ENCODE data around the gene C1orf116.

Gene C1orf116

DNA sequence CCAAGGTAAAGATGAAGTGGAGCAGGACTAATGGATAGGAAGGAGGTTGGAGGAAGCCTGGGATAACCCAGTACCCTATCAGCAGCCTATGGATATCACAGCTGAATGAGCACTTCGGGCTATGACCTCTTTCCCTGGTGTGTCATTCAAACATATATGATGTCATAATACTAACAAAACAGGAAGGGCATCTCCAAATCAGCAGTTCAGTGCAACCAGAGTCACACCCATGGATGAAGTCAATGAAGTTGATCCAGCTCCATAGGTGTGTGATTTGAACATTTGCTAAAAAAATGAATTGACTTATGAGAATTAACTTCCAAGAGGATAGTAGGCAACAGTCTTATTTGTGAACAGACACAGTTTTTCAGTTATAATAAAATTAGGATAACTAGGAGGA, 1.7 kb upstream of the C1orf116 start:
- no peak for DNase-seq

DNA sequence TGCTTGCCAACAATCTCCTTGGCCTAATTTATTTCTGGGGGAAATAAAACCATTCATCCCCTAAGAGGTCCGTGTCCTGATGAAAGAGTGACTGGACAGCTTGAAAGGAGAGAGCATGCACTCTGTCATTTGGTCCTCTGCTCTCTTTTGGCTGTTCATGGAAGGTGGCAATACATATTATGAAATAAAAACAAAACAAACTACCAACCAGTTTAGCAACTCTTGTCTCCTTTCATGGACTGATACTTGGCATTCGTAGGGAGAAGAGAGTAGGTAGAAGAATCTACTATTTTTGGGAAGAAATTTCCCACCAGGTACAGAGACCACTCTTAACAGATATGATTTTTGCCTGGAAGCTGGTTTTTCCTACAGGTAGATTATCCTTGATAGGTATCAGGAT, 746 bp upstream of the C1orf116 start:
- no peak for DNase-seq

DNA sequence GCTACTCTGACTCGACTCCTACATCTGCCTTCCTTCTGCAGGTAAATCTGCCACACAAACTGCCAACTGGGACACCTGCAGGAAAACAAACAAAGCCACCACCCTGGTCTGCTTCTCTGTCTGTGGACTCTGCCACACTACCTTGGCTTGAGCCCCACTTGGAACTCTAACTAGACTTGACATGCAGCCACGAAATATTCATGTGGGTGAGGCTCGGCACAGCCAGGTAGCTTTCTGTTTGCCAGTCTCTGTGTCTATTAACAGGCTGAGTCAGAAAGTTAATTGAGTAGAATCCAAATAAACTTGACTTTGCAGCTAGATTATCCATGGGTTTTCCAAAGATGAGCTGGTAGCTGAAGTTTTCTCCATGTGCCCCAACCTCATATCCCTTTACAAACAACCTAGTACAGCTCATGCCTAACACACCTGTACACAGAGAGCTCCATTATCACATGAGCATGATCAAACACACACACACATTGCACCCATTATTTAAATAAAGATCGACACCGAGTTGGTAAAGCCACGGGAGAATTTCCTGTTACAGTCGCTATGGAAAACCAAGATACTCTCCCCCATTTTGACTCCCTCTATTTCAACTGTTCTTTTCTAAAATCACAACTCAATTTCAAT, 808 bp downstream of the C1orf116 start:
- no peak for DNase-seq

DNA sequence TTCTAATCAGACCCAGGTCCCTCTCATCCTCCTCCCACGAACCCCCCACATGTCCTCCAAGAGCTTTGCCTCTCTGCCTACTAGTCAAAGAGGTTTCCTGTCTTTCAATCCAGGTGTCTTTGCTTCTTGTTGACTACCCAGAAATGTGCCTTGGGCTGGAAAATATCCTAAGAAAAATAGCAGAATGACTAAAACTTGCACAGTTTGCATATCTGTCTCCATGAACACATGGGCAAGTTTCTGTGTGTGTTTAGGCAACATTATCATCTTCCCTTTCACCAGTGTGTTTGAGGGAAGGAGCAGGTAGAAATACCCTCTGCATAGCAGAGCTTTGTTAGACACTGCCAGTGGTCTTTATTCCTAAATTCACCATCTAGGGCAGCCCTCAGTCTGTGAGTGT, 1.5 kb downstream of the C1orf116 start:
- no peak for DNase-seq

DNA sequence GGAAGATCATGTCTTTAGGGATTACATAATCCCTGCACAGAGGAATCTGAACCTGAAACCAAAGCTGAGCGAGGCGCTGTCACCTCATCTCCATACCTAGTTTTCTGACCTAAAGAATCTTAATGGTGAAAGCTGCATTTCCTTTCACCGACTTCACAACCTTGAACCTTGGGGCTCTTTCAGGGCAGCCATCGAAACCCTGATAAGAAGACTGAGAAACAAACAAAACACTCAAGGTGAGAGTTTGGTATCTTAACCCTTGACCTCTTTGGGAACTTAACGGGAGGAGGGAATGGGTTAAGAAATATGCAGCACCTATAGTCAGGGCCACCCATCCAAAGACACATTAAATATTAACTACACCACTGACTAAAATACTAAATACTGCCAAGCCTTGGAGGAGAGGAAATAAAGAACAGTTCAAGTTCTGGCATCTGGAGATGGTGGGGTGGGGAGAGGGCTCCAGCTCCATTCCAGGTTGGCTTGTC, 2.0 kb downstream of the C1orf116 start:
- DNase-seq, result no peak

DNA sequence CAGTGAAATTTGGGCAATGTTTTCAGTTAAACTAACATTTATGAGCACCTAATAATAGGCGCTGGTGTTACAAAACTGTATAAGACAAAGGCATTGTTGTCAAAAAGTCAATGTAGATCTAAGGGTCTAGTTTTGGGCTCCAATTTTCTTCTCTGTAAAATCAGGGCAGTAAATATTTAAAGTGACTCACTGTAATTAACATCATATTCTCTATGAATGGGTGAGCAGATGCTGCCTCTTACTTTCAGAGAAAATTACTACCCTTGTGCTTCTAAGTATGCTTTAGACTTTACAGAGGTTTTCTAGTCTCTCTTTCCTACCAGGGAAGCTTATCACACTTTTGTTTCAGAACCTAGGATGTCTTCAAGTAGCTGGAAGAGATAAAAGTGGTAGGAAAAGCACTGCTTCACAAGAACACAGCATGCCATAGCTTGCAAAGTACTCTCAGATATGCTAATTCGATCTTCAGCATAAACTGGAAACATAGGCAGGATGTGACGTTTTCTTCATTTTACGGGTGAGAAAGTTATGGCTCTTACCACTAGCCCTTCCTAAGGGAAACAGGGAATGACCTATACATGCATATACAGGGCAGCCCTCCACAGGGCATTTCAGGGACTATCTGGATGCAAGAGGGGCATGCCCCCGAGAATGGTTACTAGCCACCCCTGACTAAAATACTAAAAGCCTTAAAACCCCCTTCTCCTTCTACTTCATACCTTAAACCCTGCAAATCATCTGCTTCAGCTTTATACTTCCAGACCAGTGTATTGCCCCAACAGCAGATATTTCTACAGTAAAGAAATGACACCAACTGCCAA, 2.6 kb downstream of the C1orf116 start:
- no peak for DNase-seq

DNA sequence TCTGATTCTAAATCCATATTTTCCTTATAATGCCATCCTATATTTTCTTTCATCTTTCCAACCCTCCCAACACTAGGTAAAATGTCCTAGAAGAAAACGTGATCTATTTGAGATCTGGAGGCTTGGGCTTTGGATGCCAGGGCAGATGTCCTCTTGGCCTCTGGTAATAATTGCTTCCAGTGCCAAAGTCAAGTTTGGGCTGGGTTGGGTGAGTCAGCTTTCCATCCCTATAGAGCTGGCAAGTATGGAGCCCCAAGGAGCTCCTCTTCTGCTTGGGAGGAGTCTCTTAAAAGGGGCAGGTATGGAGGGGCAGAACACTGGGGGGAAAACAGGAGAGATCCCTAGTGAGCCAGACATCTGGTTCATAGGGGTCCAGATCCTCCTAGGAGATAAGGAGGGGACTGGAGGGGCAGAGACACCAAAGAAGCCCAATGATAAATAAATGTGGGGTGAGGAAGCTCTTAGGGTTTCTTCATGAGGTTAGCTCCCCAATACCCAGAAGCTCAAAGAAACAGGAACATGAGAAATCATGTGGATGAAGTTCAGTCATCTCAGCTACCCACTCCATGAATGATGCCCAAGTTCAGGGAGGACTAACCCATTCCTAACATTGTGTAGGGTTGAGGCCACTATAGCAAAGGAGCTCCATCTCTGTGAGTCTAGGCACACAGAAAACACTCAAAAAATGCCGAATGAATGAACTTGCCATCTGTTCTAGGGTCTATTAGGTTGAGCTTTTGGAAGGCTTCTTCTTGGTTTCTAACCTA, 3.5 kb downstream of the C1orf116 start:
- no peak for DNase-seq

DNA sequence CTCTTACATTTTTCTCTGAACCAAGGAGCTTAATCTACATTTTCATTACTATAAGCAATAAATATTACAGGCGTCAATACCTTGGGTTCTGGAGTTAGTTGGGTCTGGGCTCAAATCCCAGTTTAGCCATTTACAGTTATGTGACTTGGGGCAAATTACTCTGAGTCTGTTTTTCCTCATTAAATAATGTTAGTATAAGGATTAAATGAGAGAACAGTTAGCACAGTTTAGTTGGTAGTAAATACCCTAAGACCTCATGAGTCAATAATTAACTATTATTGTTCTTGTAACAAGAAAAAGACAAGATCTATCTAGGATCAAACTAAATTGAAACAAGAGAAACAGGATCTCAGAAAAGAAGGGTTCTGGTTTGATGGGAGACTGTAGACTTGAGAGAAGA, 4.6 kb downstream of the C1orf116 start:
- no peak for DNase-seq

DNA sequence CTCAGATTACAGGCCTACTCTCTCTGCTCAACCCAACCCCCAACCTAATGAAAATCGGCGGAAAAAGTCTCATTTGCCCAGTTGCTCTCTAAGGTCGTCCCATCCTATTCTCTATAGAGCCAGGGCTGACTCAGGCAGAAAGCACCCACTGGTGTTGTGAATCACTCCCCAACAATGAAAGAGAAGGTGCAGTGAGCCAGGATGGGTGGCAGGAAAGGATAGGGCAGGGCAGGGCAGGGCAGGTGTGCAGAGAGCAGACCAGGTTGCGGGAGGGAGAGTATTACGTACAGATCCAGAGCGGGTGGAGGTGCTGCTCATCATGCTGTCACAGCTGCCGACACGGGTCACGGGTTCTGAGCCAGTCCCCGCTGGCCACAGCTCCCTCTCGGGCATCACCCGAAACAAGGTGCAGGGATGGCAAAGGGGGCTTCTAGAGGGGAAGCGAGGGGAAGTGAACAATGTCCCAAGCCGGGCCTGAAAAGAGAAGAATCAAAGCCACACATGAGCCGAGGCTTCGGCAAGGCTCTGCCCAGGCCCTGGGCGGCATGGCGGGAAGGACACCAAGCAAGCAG, 5.3 kb downstream of the C1orf116 start:
- DNase-seq, result no peak

DNA sequence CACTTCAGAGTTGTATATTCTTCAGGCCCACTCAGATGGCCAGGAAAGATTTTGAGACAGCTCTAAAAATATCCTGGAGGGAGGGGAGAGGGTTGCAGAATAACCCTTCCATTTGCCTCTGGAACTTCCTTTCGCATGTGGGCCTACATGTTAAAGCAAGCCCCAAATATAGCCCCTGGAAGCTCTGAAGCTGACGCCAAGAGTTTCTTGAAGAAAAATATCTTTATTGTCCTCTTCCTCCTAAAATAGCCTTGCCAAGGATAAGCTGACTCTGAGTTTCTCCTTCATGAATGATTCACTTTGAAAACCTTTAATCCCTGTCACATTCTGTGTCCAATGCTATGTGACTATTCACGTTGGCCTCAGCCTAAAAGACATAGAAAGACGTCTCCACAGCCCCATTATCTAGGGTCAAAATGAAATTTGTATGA, 6.4 kb downstream of the C1orf116 start:
- DNase-seq, result no peak

DNA sequence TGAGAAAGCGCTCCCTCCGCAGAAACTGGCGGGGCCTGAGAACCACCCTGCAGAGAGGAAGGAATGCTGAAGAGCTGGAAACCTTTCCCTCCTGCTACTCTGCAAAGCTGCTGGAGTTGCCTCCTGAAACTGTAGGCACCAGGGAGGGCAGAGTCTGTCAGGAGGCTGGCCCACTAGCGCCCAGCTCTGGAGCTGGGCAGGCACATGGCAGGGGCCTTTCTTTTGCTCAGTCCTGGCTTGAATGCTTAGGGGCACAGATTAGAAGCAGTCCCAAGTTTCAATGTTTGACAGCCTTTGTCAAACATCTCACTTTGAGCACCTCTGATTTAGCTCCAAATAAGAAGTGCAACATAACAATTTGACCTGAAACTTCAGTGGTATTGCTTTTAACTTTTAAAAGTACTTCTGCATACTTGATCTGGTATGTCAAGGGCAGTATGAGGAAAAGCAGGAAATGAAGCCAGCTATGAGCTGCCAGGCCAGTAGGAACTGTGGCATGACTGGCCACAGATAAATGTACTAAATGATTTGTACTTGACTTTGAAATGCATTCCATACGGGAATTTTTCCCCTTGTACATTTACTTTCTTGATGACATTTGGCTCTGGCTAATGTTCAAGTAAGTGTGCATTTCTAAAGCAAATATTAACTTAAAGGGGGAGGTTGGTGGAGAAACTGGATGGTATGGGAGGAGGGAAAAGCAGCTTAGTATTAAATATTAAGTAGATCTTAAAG, 7.2 kb downstream of the C1orf116 start:
- DNase-seq, result no peak

DNA sequence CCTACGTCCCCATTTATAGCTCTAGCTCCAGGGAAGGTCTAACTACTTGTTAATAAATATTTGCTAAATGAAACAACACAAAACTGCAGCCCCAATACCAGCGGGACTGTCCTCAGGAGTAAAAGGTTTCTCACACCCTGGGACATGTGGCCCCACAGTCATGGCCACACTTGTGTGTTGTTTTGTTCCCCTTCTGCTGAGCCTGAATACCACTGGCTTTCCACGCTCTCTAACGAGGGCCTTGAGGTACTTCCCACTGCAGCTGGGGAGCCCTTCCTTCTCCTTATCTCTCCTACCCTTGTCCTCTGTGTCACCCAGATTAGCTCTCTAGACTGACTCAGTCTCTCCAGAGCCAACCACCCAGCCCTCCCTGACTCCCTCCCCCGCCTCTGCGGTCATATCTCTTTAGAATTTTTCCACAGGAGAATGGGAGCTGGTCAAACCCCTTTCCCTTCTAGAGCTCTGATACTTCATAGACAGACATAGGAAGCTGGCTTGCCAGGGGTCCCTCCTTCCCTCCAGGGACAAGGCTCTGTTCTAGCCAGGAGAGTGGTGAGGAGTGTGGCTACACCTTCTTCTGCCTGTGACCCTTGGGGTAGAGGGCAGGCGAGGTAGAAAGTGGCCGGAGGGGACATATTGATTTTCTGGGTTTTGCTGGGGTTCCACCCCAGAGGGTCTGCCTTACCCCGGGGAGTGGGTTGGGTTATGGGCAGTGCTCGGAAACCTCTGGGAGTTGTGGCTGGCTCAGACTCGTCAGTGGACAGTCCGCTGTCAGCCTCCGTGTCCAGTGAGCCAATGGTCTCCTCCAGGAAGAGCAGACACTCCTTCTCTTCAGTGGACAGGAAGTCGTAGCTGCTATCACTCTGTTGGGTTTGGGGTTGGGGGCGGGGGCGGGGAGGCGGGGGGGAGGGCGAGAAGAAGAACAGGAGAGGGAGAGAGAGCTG, 8.1 kb downstream of the C1orf116 start:
- DNase-seq, result no peak

DNA sequence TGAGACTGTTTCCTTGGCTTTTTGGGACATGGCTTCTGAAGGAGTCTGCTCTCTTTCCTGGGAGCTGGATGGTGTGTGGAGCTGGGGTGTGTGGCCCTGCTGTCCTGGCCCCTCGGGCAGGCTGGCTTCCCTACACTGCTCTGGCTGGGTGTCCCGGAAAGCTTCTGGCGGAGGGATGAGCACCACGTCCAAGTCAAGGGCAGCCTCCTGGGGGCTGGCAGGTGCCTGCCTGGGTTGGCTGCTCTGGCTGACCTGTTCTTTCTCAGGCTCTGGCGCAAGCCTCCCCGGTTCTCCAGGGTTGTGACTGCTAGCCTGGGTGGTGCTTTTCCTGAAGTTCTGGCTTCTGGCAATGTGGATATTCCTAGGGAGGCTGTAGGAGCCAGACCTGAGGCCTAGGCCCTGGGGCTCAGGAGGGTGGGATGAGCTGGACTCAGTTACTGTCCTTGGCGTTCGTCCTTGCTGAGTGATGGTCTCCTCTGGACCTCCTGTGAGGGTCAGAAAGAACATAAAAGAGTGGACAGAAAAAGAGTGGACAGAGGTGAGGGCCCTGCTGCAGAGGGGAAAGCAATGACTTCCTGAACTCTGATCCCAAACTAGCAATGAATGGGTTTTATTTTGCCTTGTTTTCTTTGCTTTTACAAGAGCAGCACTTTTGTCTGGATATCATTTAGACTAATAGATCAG, 9.4 kb downstream of the C1orf116 start:
- DNase-seq, result no peak

DNA sequence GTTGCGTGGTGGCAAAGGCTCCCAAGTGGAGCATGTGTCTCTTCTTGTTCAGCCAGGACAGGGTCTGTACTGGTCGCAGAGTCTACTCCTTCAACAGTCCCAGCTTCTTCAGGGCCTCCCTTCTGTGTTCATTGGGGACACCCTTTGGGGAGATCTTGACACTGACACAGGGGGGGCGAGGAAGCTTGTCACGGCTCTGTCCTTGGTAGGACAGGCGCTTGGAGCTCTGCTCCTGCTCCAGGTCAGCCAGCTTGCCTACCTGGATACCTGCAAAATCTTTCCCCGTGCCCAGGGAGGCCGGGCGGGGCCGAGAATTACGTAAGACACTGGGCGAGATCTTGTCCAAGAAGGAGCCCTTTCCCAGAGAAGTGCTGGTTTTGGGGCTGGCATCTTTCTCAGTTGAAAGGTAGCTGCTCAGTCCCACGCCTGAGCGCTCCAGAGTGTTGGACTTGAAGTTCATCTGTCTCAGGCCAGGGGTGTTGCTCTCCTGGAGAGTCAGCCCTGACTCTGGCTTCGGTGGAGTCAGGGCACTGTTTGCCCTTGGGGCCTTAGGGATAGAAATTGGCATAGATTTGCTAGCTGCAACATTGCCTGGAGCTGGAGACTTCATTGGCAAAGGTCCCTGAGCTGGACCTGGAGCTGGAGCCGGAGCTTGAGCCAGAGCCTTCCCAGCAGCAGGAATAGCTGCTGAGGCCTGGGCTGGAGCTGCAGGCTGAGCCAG, 10.5 kb downstream of the C1orf116 start:
- no peak for DNase-seq

DNA sequence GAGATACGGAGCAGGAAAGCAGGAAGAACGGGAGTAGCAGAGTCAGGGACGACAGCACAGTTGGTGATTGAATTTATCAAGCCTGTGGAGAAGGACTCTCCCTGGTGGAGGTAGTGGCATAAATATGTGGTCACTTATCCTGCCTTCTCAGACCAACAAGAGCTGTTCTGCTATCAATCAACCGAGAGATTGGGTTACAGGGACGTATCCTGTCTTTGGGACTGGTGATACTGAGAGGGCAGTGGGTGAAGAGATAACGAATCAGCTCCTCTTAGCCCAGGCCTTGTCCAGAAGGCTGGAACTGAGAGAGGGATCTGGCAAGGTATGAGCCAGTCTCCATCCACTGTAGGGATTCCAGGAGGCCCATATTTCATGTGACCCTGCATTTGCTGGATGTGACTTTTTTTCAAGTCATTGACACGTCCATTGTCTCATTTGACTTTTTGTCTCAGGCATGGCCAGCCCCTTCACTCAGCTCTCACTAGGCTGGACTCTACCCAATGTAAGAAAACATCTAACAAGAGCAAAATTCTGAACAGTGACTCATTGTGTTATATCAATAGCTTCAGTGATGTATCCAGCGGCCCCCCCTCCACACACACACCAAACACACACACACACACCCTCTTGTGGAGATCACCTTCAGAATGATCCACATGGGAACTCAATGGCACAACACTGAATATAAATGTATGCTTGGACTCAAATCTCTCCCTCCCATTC, 11.3 kb downstream of the C1orf116 start:
- no peak for DNase-seq

DNA sequence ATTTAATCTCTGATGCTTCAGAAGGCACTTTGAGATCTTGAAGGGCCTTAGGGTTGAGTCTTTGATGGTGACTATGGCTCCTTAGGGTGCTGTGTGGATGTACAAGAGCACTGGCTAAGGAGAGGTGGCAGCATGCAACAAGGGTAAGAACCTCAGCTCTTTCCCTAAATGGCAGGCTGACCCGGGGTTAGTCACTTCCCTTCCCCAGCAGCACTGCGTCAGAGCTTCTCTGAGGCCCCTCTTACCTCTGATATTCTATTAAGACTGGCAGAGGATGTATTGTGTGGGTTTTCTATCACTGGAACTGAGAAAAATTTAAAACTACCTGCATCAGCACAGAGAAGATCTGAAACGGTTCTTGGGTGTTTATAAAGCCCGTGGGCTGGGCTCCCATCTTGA, 11.8 kb downstream of the C1orf116 start:
- no peak for DNase-seq

DNA sequence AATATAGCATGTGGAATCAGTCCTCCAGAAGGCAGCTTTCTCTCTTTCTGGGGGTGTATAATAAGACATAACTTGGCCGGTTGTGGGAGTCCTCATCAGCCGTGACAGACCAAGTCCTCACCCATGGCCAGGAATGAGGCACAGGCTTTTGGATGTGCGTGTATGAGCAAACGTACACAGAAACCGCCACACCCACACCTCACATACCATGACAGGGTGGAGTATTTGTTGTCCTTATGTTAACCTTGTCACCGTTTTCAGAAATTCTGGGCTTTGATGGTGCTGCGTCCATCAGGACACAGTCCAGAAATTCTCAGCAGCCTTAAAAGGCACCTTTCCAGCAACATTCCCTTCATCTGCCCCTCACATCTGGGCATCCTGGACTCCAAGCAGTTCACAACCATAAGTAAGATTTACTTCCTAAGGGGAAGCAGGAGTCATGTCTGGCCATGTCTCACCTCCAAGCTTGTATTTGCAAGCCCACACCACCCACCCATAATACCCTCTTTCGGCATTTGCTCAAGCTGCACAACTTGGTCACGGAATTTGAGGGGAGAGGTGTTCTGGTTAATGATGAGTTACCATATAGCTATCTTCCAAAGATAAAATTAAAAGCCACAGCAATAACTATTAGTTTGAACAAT, 12.4 kb downstream of the C1orf116 start:
- DNase-seq, result no peak

DNA sequence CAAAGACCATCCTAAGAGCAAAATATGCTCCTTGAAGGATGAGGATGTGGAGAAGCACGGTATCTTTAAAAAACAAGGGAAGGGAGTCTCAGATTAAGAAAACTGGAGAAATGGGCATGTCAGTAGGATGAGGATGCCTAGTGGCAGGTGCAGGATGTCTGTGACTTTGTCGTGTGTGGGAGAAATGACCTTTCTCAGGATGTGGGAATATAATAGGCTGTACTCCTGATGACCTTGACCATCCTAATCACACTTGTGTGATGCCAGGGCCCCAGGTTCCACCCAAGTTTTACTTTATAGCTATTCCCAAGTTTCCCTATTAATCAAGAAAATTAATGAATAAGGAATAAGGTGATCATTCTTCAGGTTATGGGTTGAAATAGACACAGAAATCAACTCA, 12.9 kb downstream of the C1orf116 start:
- no peak for DNase-seq

DNA sequence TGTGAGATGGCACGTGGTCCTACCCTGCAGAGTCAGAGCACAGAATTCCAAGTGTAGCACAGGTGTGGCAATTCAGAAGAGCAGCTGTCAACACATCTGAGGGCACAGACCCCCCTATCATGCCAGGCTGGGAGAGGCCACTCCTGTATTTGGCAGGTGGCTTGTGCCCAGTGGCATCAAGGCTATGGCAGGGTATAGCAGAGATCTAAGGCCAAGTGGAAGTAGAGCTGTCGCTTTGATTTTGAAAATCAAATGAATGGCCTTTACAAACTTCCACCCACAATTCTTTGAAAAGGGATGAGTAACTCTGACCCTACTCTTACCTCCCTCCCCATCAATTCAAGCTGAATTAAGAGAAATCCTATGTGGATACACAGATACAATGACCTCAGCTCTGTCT, 13.4 kb downstream of the C1orf116 start:
- DNase-seq, result no peak

All from AML-193 (cell line).